RWPE2 (cell line): ENCODE results near the gene EIF2B5.
"Not testable (repeated sequence)": the region's sequence is repeated elsewhere in the genome, so short reads cannot be mapped to it uniquely, and the experiment has no call there.

Experiments
- ATAC-seq: fragments of 200-7000 bp; cut with Tn5 transposase; 3 replicates; pipeline ENCODE4 v1.9.1; 2021; ENCODE audit warnings: low read depth
- DNase-seq: peaks from one replicate; pipeline ENCODE4 v3.0.0-alpha.2; 2020; ENCODE audit warnings: low spot score
- H3K27ac ChIP-seq: fragments of 450-650 bp; 2 replicates; pipeline ENCODE4 v1.5.1; 2017; ENCODE audit warnings: mild to moderate bottlenecking; ENCODE audit not compliant: poor library complexity, severe bottlenecking
- H3K27me3 ChIP-seq: fragments of 250-450 bp; sonication (Bioruptor Pico); 2 replicates; pipeline ENCODE4 v1.5.1; 2021; ENCODE audit warnings: mild to moderate bottlenecking, moderate library complexity; ENCODE audit not compliant: insufficient read depth, poor library complexity, severe bottlenecking
- H3K36me3 ChIP-seq: fragments of 250-450 bp; sonication (Bioruptor Pico); 2 replicates; pipeline ENCODE4 v1.5.1; 2020; ENCODE audit warnings: low read depth, mild to moderate bottlenecking, moderate library complexity
- H3K4me1 ChIP-seq: fragments of 250-450 bp; sonication (Bioruptor Pico); 2 replicates; pipeline ENCODE4 v1.5.1; 2021; ENCODE audit warnings: mild to moderate bottlenecking, moderate library complexity; ENCODE audit not compliant: insufficient read depth, poor library complexity, severe bottlenecking
- H3K4me3 ChIP-seq: fragments of 250-450 bp; sonication (Bioruptor Pico); 2 replicates; pipeline ENCODE4 v1.5.1; 2021; ENCODE audit warnings: mild to moderate bottlenecking, moderate library complexity; ENCODE audit not compliant: severe bottlenecking
- H3K9me3 ChIP-seq: fragments of 250-450 bp; sonication (Bioruptor Pico); 2 replicates; pipeline ENCODE4 v1.5.1; 2021; ENCODE audit warnings: mild to moderate bottlenecking, moderate library complexity; ENCODE audit not compliant: severe bottlenecking
- CTCF ChIP-seq: fragments of 450-650 bp; IDR thresholded peaks from one replicate; pipeline ENCODE4 v1.5.1; 2017; ENCODE audit warnings: mild to moderate bottlenecking, moderate library complexity; ENCODE audit not compliant: poor library complexity, severe bottlenecking

EIF2B5 gene

GRCh38 chr3:184097556-184097955, 37.6 kb upstream of the EIF2B5 start:
- Histone ChIP-seq H3K27me3 (no peaks in the 10 kb centered on the region), H3K36me3 (no peaks in the 10 kb centered on the region), H3K4me1 (no peaks in the 10 kb centered on the region), H3K4me3 (no peak overlapping the region), H3K9me3 (no peaks in the 10 kb centered on the region), H3K27ac (no peak overlapping the region)
- DNase-seq (no peak), ATAC-seq (no peak)
- TF ChIP-seq CTCF = no peak

GRCh38 chr3:184099806-184100686, 35.1 kb upstream of the EIF2B5 start:
- Histone ChIP-seq H3K27ac (no peak overlapping the region), H3K4me1 (no peaks in the 10 kb centered on the region), H3K9me3 (no peaks in the 10 kb centered on the region), H3K4me3 (no peak overlapping the region), H3K36me3 (no peaks in the 10 kb centered on the region), H3K27me3 (no peaks in the 10 kb centered on the region)
- TF ChIP-seq CTCF = no peak
- ATAC-seq (no peak), DNase-seq (no peak)

DNA sequence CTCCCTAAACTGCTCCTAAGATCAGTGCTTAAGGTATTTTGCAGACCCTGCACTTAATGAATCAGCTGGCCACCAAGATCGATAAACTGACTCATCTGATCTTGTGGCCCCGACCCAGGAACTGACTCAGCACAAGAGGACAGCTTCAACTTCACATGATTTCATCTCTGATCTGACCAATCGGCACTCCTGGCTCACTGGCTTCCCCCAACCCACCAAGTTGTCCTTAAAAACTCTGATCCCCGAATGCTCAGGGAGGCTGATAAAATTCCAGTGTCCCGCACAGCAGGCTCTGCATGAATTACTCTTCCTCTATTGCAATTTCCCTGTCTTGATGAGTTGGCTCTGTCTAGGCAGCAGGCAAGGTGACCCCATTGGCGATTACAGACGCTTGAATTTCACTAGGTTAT, 24.8 kb upstream of the EIF2B5 start:
- no peak for TF ChIP-seq CTCF
- Histone ChIP-seq H3K27ac (no peak overlapping the region), H3K27me3 (no peaks in the 10 kb centered on the region), H3K4me1 (peaks cover 7% of the 10 kb centered on the region), H3K4me3 (no peak overlapping the region), H3K36me3 (no peaks in the 10 kb centered on the region), H3K9me3 (no peaks in the 10 kb centered on the region)
- no peak for DNase-seq
- ATAC-seq = peak; percentile 17; the same call in 1 of the 3 replicates

GRCh38 chr3:184116017-184116416, 19.1 kb upstream of the EIF2B5 start:
- Histone ChIP-seq H3K4me1 (no peaks in the 10 kb centered on the region), H3K4me3 (no peak overlapping the region), H3K27me3 (no peaks in the 10 kb centered on the region), H3K36me3 (no peaks in the 10 kb centered on the region), H3K9me3 (no peaks in the 10 kb centered on the region), H3K27ac (no peak overlapping the region)
- no peak for TF ChIP-seq CTCF
- DNase-seq (no peak), ATAC-seq (no peak)

DNA sequence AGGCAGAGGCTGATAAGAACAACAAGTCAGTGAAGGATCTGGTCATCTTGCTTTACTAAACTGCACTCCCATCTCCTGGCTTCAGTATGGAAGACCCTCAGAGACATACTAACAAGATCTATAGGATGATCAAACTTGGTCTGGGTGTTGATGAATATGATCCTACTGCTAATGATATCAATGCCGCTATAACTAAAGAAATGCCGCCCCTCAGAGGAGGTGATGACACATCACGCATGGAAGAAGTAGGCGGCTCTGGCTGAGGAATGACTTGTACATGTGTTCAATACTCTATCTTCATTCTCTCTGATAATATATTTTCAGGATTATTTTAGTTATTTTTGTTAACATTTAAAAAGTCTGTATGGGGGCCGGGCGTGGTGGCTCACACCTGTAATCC, 17.5 kb upstream of the EIF2B5 start:
- no peak for DNase-seq
- no peak overlapping the region for H3K4me3 ChIP-seq

GRCh38 chr3:184121031-184121430, 14.1 kb upstream of the EIF2B5 start:
- H3K36me3 ChIP-seq, H3K27ac ChIP-seq, DNase-seq, H3K9me3 ChIP-seq, H3K27me3 ChIP-seq, ATAC-seq, H3K4me1 ChIP-seq, H3K4me3 ChIP-seq: not testable (repeated sequence)

More for the DNA sequence above, 17.5 kb upstream of the EIF2B5 start:
- ATAC-seq = no peak
- H3K9me3 ChIP-seq = no peaks in the 10 kb centered on the region
- H3K36me3 ChIP-seq = no peaks in the 10 kb centered on the region
- TF ChIP-seq CTCF = no peak
- H3K27ac ChIP-seq = no peak overlapping the region
- no peaks in the 10 kb centered on the region for H3K27me3 ChIP-seq
- H3K4me1 ChIP-seq = no peaks in the 10 kb centered on the region
